Activated T-helper 1 cell treated with anti-CD3 and anti-CD28 coated beads, Interleukin-12 subunit alpha, Interleukin-12 subunit beta, Interleukin-2, Interleukin-4 antibody, amounts not matched to agents 30 ng/mL and 10 ng/mL and 1 ng/mL, durations not matched to agents 14 hours and 24 hours and 36 hours (primary cell): ENCODE measurements around the gene LRFN4. TPM values are rescaled to one million over a fixed set of nuclear protein-coding genes. Genes with fewer than 3 reads are reported as not detected.

Experiments
- DNase-seq: peaks from one replicate; pipeline ENCODE4 v3.0.0; 2021; ENCODE audit warnings: low spot score
- H3K27ac Mint-ChIP-seq: one replicate; pipeline ENCODE4 v1.8.0; 2021; ENCODE audit warnings: mild to moderate bottlenecking, mixed read lengths
- H3K27me3 Mint-ChIP-seq: one replicate; pipeline ENCODE4 v1.8.0; 2022; ENCODE audit warnings: mild to moderate bottlenecking, moderate library complexity, mixed read lengths; ENCODE audit not compliant: insufficient read depth
- H3K36me3 Mint-ChIP-seq: one replicate; pipeline ENCODE4 v1.8.0; 2021; ENCODE audit warnings: low read depth, mixed read lengths
- H3K4me1 Mint-ChIP-seq: one replicate; pipeline ENCODE4 v1.8.0; 2021; ENCODE audit warnings: low read depth, mixed read lengths
- H3K4me3 Mint-ChIP-seq: one replicate; pipeline ENCODE4 v1.8.0; 2021; ENCODE audit warnings: mild to moderate bottlenecking, moderate library complexity, mixed read lengths
- H3K9me3 Mint-ChIP-seq: one replicate; pipeline ENCODE4 v1.8.0; 2021; ENCODE audit warnings: mixed read lengths
- intact Hi-C: fragments of 100-400 bp; cut with micrococcal nuclease; formaldehyde crosslinking; loops from one replicate; pipeline ENCODE4 v1.15.1; 2024
- total RNA-seq: library from RNA; stranded (reverse); gene quantifications from 2 replicates; pipeline ENCODE4 v1.2.3, GENCODE V29; 2022

LRFN4 gene
- total RNA-seq, 1 donor from 2014 or later, result 49.6 TPM

DNA sequence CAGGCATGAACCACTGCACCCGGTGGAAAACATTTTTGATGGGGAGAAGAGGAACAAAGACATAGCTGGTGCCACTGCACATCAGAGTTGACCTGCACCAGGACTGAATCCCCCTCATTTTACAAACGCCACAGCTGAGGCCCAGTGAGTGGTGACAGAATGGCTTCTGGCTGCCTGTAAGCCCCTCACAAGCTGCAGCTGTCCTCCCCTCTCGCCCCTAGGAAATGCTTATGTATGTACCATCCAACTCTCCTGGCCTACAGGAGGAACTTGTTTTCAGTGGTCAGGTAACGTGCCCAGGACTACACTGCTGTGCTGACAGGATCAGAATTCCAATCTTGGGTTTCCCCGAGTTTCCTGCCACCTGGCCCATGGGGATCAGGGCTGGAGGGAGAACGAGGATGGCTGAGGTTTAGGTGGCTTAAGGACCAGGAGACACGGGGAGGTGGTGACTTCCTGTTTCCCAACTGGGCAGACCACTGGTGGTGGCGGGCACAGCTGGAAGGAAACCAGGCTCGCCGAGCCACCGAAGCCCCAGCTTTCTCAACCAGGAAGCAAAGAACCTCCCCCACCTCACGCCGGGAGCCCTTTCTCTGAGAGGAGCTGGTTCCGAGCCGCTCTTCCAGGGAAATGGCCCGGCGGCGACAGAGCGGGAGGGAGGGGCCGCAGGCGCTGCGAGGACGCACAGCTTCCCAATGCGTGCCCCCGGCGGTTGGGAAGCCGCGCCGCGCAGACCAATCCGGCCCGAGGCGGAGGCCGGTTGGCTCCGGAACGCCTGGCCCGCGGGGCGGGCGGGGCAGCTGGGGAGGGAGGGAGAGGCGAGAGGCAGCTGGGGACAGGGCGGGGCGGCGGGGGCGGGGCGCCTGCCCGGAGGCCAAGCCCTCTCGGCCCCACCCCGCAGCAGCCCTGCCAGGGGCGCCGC is 1.0 kb upstream of the LRFN4 start:
- Mint-ChIP-seq H3K36me3 (no peaks in the 10 kb centered on the region), H3K4me3 (peak overlapping the region; percentile 94), H3K4me1 (peaks cover 14% of the 10 kb centered on the region), H3K27ac (peak overlapping the region; percentile 97), H3K27me3 (no peaks in the 10 kb centered on the region), H3K9me3 (no peaks in the 10 kb centered on the region)
- DNase-seq, result peak; percentile 88
- intact Hi-C loops, result loop anchor here (1.0 kb wide), 3 partner anchors 12 to 102 kb away; partner anchors contain the start of genes PC and RCE1

DNA sequence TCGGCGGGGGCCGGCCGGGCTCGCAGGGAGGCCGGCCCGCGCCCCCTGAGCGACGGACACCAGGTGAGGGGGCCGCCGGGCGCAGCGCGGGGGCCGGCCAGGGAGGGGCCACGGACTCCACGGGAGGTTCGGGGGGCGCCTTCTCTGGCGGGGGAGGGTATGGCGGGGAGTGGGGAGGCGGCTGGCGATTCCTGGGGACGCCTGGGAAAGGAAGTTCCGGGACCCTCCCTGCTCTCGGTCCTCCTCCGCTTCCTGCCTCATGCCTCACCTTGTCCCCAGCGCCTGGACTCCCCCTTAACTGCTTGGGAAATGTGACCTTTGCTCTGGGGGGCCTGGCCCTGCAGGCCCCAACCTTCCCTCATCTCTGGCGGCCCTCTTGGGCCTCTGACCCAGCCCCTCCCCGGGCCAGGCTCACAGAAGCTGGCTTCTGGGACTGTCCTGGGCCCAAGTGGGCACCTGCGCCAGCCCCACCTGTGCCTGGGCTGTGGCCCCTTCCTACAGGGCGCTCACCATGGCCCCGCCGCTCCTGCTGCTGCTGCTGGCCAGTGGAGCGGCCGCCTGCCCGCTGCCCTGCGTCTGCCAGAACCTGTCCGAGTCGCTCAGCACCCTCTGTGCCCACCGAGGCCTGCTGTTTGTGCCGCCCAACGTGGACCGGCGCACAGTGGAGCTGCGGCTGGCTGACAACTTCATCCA is 516 bp downstream of the LRFN4 start:
- H3K4me3 Mint-ChIP-seq, result peak overlapping the region; percentile 82
- H3K9me3 Mint-ChIP-seq, result no peaks in the 10 kb centered on the region
- H3K4me1 Mint-ChIP-seq, result peaks cover 5% of the 10 kb centered on the region
- H3K36me3 Mint-ChIP-seq, result no peaks in the 10 kb centered on the region
- intact Hi-C loops, result no loop called here
- DNase-seq, result no peak
- H3K27ac Mint-ChIP-seq, result peak overlapping the region; percentile 86
- no peaks in the 10 kb centered on the region for H3K27me3 Mint-ChIP-seq

DNA sequence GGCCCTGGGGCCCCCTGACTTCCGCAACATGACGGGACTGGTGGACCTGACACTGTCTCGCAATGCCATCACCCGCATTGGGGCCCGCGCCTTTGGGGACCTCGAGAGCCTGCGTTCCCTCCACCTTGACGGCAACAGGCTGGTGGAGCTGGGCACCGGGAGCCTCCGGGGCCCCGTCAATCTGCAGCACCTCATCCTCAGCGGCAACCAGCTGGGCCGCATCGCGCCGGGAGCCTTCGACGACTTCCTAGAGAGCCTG is 992 bp downstream of the LRFN4 start:
- intact Hi-C loops, result no loop called here
- Mint-ChIP-seq H3K4me3 (peak overlapping the region; percentile 82), H3K9me3 (no peaks in the 10 kb centered on the region), H3K27ac (peak overlapping the region; percentile 86), H3K27me3 (no peaks in the 10 kb centered on the region), H3K36me3 (no peaks in the 10 kb centered on the region), H3K4me1 (peaks cover 4% of the 10 kb centered on the region)
- no peak for DNase-seq

DNA sequence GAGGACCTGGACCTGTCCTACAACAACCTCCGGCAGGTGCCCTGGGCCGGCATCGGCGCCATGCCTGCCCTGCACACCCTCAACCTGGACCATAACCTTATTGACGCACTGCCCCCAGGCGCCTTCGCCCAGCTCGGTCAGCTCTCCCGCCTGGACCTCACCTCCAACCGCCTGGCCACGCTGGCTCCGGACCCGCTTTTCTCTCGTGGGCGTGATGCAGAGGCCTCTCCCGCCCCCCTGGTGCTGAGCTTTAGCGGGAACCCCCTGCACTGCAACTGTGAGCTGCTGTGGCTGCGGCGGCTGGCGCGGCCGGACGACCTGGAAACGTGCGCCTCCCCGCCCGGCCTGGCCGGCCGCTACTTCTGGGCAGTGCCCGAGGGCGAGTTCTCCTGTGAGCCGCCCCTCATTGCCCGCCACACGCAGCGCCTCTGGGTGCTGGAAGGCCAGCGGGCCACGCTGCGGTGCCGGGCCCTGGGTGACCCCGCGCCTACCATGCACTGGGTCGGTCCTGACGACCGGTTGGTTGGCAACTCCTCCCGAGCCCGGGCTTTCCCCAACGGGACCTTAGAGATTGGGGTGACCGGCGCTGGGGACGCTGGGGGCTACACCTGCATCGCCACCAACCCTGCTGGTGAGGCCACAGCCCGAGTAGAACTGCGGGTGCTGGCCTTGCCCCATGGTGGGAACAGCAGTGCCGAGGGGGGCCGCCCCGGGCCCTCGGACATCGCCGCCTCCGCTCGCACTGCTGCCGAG is 1.5 kb downstream of the LRFN4 start:
- intact Hi-C loops, result no loop called here
- Mint-ChIP-seq H3K4me1 (peaks cover 4% of the 10 kb centered on the region), H3K4me3 (peak overlapping the region; percentile 82), H3K36me3 (no peaks in the 10 kb centered on the region), H3K27me3 (no peaks in the 10 kb centered on the region), H3K9me3 (no peaks in the 10 kb centered on the region), H3K27ac (peak overlapping the region; percentile 86)
- no peak for DNase-seq

DNA sequence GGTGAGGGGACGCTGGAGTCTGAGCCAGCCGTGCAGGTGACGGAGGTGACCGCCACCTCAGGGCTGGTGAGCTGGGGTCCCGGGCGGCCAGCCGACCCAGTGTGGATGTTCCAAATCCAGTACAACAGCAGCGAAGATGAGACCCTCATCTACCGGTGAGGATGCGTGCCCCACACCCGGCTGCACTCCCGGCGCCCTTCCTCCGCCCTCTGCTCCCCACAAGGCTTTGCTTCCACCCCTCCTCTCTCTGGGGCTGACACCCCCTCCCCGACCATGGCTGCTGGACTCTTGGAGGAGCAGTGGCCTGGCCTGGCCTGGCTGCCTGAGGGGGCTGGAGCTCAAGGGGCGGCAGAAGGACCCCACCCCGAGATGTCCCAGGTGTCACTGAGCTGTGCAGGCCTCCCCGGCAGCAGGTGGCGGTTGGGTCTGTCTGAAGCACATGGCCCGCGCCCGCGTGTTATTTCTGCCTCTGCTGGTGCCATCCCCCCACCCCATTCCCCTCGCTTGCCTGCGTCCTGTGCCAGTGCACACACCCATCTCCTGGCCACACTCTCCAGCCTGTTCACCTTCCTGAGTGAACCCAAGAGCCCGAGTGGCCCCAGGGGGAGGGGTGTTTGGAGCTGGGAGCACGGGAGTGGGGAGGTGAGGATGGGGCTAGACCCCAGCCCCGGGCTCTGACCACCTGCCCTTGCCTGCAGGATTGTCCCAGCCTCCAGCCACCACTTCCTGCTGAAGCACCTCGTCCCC is 2.2 kb downstream of the LRFN4 start:
- no peak for DNase-seq
- H3K36me3 Mint-ChIP-seq, result no peaks in the 10 kb centered on the region
- intact Hi-C loops, result no loop called here

DNA sequence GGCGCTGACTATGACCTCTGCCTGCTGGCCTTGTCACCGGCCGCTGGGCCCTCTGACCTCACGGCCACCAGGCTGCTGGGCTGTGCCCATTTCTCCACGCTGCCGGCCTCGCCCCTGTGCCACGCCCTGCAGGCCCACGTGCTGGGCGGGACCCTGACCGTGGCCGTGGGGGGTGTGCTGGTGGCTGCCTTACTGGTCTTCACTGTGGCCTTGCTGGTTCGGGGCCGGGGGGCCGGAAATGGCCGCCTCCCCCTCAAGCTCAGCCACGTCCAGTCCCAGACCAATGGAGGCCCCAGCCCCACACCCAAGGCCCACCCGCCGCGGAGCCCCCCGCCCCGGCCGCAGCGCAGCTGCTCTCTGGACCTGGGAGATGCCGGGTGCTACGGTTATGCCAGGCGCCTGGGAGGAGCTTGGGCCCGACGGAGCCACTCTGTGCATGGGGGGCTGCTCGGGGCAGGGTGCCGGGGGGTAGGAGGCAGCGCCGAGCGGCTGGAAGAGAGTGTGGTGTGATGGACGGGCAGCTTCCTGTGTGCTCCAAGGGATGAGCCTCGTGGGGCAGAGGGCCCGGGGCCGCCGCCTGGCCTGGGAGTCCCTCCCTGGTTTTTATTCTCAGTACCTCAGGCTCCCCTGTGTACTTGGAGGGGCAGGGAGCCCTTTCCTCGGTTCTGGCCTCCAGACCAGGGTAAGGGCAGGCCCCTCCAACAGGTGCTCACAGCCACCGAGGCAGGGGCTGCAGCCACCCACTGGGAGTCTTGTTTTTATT is 3.0 kb downstream of the LRFN4 start:
- no peak overlapping the region for H3K4me3 Mint-ChIP-seq
- no peaks in the 10 kb centered on the region for H3K9me3 Mint-ChIP-seq
- H3K27me3 Mint-ChIP-seq, result no peaks in the 10 kb centered on the region
- H3K27ac Mint-ChIP-seq, result no peak overlapping the region
- H3K36me3 Mint-ChIP-seq, result no peaks in the 10 kb centered on the region
- DNase-seq, result no peak
- intact Hi-C loops, result no loop called here
- peaks cover 4% of the 10 kb centered on the region for H3K4me1 Mint-ChIP-seq

More for the DNA sequence above, 2.2 kb downstream of the LRFN4 start:
- Mint-ChIP-seq H3K27ac (no peak overlapping the region), H3K4me3 (peak overlapping the region; percentile 15), H3K9me3 (no peaks in the 10 kb centered on the region), H3K4me1 (peaks cover 4% of the 10 kb centered on the region), H3K27me3 (no peaks in the 10 kb centered on the region)

DNA sequence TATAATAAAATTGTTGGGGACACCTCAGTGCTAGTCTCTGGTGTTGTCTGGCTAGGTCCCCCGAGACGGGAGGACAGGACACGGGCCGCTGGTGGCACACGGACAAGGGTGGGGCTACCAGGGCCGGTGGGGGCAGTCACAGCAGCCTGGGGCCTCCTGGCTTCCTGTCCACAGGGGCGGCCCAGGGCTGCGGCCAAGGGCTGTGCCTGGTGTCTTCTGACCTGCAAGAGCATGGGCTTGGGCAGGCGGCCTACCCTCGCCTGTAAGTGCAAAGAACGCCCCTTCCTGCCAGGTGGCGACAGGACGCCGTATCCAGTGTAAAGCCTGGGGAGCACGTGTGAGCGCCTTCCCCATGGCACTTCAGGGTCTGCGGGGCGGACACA is 3.6 kb downstream of the LRFN4 start:
- no peak for DNase-seq
- no peak overlapping the region for H3K27ac Mint-ChIP-seq
- H3K36me3 Mint-ChIP-seq, result no peaks in the 10 kb centered on the region
- no peaks in the 10 kb centered on the region for H3K9me3 Mint-ChIP-seq
- H3K4me1 Mint-ChIP-seq, result peaks cover 4% of the 10 kb centered on the region
- H3K27me3 Mint-ChIP-seq, result no peaks in the 10 kb centered on the region
- intact Hi-C loops, result no loop called here
- H3K4me3 Mint-ChIP-seq, result no peak overlapping the region

DNA sequence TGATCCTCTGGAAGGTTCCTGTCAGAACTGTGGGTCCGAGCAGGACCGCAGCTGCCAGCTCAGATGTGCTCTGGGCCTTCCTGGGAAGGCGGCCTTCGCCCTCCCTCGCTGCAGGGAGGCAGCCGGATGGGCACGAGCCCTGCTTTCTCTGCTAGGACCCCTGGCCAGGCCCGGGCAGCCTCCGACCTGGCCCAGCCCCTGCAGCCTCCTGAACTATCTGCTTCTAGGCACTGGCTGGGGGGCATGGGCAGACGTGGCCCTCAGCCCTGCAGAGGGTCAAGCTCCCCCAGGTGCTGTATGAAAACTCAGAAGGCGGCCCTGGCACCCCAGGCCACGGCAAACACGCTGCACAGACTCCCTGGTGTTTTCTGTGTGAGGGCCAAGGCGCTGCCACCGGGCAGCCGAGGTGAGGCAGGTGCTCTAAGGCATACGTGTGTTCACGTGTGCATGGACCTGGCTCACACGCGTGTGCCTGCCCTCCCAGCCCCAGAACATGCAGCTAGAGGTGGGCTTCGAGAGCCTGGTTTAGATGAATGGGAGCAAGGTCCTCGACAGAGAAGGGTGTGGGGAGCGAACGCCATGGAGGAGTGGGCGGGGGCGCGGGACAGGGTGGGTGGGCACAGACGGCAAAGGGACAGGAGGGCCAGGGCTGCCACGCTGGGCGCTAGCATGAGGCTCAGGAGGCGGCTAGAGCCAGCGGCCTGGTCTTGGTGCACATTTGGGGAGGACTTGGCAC is 4.3 kb downstream of the LRFN4 start:
- intact Hi-C loops, result no loop called here
- Mint-ChIP-seq H3K9me3 (no peaks in the 10 kb centered on the region), H3K36me3 (no peaks in the 10 kb centered on the region), H3K4me3 (no peak overlapping the region), H3K4me1 (no peaks in the 10 kb centered on the region), H3K27me3 (no peaks in the 10 kb centered on the region), H3K27ac (no peak overlapping the region)
- DNase-seq, result no peak

DNA sequence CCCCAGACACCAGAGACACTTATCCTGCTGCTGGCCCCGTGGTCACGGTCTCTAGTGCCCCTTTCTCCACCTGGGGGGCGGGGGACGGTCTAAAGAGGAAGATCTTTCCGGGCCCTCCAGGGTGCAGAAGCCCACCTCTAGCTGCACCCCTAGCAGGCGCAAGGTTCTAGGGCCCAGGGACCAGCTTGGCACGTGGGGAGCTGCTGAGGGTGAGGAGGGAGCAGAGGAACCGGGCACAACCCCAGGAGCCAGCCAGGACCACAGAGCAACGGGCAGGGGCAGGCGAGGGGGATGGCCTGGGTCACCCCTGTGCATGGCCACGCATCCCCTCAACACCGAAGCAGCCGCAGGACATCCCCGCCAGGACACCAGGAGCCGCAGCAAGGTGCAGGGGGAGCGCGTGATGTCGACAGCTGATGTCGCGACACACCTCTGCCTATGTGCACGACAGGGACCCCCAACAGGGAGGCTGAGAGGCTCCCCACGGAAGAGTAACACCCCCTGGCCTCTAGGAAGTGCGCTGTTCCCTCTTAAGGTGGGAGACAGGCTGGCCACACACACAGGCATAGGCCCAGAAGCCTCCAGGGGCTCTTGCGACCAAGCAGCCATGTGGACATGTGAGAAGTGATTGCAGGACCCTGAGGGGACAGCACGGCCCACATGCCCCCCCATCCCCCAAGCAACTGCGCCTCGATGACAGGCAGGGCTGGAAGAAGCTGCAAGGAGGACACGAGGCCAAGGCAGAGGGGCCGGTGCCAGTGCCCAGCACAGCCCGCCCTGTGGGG is 5.1 kb downstream of the LRFN4 start:
- Mint-ChIP-seq H3K27me3 (no peaks in the 10 kb centered on the region), H3K9me3 (no peaks in the 10 kb centered on the region), H3K27ac (no peak overlapping the region), H3K4me3 (no peak overlapping the region), H3K4me1 (no peaks in the 10 kb centered on the region), H3K36me3 (no peaks in the 10 kb centered on the region)
- intact Hi-C loops, result no loop called here
- DNase-seq, result no peak

DNA sequence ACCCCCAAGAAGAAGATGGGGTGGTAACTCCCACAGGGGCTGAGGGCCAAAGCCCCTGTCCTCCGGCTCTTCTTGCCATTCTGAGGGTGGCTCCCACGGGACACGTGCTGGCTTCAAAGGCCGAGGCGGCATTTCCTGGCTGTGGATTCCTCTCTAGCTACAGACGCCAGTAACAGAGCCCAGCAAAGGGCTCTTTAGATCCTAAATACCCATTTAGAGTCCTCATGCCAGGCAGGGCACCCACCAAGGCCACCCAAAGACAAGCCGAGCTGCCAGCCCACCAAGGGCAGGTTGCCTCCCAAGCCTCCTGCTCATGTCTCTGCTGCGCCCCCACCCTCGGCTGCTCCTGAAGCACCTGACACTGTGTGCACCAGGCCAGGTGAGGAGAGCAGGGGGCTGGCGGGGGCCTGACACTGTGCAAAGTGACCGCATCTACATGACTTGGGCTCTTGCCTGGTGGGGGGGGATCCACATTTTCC is 5.7 kb downstream of the LRFN4 start:
- Mint-ChIP-seq H3K4me1 (no peaks in the 10 kb centered on the region), H3K27ac (no peak overlapping the region), H3K4me3 (no peak overlapping the region), H3K36me3 (no peaks in the 10 kb centered on the region), H3K9me3 (no peaks in the 10 kb centered on the region), H3K27me3 (no peaks in the 10 kb centered on the region)
- DNase-seq, result no peak
- intact Hi-C loops, result no loop called here
